ENCODE results near the gene LNX1.

GRCh38 chr4:53529025-53529424, 62.3 kb downstream of the LNX1 start:
- TF ChIP-seq, protein P1, sequence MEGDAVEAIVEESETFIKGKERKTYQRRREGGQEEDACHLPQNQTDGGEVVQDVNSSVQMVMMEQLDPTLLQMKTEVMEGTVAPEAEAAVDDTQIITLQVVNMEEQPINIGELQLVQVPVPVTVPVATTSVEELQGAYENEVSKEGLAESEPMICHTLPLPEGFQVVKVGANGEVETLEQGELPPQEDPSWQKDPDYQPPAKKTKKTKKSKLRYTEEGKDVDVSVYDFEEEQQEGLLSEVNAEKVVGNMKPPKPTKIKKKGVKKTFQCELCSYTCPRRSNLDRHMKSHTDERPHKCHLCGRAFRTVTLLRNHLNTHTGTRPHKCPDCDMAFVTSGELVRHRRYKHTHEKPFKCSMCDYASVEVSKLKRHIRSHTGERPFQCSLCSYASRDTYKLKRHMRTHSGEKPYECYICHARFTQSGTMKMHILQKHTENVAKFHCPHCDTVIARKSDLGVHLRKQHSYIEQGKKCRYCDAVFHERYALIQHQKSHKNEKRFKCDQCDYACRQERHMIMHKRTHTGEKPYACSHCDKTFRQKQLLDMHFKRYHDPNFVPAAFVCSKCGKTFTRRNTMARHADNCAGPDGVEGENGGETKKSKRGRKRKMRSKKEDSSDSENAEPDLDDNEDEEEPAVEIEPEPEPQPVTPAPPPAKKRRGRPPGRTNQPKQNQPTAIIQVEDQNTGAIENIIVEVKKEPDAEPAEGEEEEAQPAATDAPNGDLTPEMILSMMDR (IDR thresholded peaks at IDR 0.05) = no peak
- TF ChIP-seq POLR2A (IDR thresholded peaks at IDR 0.05) = no peak
